Kidney epithelial cell (primary cell): Measurements from ENCODE around the gene ZP2. TPM values are rescaled to one million over a fixed set of nuclear protein-coding genes. Genes with fewer than 3 reads are reported as not detected.
"Not testable (repeated sequence)": the region's sequence is repeated elsewhere in the genome, so short reads cannot be mapped to it uniquely, and the experiment has no call there.

Experiments
- DNase-seq: peaks from one replicate; pipeline ENCODE4 v3.0.0-alpha.2; 2010; ENCODE audit warnings: low read depth
- H3K27me3 ChIP-seq: 2 replicates; pipeline ENCODE4 v1.6.0; 2011; ENCODE audit warnings: low read length; ENCODE audit not compliant: control insufficient read depth, insufficient read depth
- H3K36me3 ChIP-seq: 2 replicates; pipeline ENCODE4 v1.5.1; 2011; ENCODE audit warnings: low read length; ENCODE audit not compliant: control insufficient read depth, insufficient read depth
- H3K4me3 ChIP-seq: 2 replicates; pipeline ENCODE4 v1.5.1; 2011; ENCODE audit warnings: low read depth, mild to moderate bottlenecking, control low read depth, low read length
- total RNA-seq: library from RNA; depleted of rRNA; stranded (reverse); fragments of >200 nt; gene quantifications from 2 replicates; pipeline ENCODE4 v1.2.3, GENCODE V29; 2015
- TF ChIP-seq, protein P1 (sequence below): IDR thresholded peaks from 2 replicates; pipeline ENCODE4 v1.5.1; 2011; ENCODE audit warnings: mild to moderate bottlenecking, moderate library complexity, low read length, control low read depth, inconsistent platforms; ENCODE audit not compliant: insufficient read depth, poor library complexity, severe bottlenecking

The ZP2 gene
- total RNA-seq, 1 donor from 2014 or later = not detected

DNA sequence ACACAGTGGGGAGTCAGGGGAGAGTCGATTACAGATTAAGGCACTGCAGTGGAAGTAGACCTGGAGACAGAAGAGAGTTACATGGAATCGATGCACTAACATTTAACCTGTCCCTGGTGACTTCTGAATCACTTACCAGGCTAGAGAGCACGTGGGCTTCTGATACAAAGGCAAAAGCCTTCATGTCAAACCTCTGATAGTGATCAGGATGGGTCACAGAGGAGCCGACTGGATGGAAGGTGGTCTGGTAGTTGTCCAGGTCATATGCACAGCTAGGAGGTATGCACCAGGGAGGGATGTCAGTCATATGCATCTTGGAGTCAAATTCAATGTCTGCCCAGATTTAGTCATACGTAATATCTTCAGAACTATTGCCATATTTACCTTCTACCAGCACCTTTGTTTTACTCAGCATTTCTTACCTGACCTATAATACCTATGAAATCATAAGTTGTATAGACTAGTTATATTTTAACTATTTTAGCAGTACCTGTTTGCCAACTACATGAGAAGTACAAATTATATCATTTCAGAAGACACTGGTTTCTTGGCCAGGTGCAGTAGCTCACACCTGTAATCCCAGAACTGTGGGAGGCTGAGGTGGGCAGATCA lies 11.7 kb downstream of the ZP2 start:
- no peak overlapping the region for H3K4me3 ChIP-seq
- TF ChIP-seq, protein P1, sequence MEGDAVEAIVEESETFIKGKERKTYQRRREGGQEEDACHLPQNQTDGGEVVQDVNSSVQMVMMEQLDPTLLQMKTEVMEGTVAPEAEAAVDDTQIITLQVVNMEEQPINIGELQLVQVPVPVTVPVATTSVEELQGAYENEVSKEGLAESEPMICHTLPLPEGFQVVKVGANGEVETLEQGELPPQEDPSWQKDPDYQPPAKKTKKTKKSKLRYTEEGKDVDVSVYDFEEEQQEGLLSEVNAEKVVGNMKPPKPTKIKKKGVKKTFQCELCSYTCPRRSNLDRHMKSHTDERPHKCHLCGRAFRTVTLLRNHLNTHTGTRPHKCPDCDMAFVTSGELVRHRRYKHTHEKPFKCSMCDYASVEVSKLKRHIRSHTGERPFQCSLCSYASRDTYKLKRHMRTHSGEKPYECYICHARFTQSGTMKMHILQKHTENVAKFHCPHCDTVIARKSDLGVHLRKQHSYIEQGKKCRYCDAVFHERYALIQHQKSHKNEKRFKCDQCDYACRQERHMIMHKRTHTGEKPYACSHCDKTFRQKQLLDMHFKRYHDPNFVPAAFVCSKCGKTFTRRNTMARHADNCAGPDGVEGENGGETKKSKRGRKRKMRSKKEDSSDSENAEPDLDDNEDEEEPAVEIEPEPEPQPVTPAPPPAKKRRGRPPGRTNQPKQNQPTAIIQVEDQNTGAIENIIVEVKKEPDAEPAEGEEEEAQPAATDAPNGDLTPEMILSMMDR = no peak
- H3K27me3 ChIP-seq = no peaks in the 10 kb centered on the region
- no peak for DNase-seq
- no peaks in the 10 kb centered on the region for H3K36me3 ChIP-seq

DNA sequence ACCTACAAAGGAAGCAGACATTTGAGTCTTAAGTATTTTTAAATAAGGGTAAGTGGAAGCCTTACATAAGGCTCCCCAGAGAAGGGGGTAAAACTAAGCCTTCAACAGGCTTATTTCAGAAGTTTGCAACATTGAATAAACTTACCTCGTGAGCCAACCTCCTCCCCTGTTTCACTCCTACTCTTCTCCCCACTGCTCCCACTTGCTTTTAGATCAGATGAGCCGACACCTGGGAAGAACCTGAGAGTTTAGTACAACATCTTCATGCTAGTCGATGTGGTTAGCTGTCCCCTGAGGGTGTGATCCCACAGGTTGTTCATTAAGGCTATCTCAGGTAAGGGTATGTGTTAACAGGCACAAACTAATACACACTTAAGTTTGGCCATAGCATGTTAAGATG lies 13.8 kb downstream of the ZP2 start:
- TF ChIP-seq, protein P1 = no peak
- H3K4me3 ChIP-seq = no peak overlapping the region
- DNase-seq = no peak
- no peaks in the 10 kb centered on the region for H3K36me3 ChIP-seq
- no peaks in the 10 kb centered on the region for H3K27me3 ChIP-seq

DNA sequence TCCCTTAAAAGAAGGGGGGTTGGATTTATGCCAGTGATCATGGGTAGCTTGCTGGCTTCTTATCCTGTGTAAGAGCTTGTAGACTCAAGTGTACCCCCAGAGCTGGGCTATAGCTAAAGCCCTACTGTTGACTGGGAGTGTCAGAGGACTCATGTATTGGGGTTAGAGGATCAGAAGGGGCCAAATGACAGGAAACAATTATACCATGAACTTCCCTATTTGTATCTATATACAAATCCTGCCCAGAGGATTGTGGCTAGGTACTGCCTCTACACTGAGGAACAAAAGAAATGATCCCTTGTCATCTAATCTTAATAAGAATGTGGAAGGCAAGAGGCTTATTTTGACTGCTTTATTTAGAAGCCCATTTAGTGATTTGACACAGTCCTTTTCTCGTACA lies 14.3 kb downstream of the ZP2 start:
- Histone ChIP-seq H3K4me3 (no peak overlapping the region), H3K27me3 (no peaks in the 10 kb centered on the region), H3K36me3 (no peaks in the 10 kb centered on the region)
- TF ChIP-seq, protein P1 = no peak
- no peak for DNase-seq

DNA sequence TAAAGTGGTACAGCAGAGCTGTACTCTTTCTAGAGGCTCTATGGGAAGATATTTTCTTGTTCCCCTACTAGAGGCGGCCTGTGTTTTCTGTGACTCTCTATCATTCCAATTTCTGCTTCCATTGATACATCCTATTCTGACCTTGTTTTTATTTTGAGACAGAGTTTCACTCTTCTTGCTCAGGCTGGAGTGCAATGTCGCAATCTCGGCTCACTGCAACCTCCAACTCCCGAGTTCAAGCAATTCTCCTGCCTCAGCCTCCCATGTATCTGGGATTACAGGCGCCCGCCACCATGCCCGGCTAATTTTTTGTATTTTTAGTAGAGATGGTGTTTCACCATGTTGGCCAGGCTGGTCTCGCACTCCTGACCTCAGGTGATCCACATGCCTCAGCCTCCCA lies 16.0 kb downstream of the ZP2 start:
- DNase-seq, H3K27me3 ChIP-seq: not testable (repeated sequence)

DNA sequence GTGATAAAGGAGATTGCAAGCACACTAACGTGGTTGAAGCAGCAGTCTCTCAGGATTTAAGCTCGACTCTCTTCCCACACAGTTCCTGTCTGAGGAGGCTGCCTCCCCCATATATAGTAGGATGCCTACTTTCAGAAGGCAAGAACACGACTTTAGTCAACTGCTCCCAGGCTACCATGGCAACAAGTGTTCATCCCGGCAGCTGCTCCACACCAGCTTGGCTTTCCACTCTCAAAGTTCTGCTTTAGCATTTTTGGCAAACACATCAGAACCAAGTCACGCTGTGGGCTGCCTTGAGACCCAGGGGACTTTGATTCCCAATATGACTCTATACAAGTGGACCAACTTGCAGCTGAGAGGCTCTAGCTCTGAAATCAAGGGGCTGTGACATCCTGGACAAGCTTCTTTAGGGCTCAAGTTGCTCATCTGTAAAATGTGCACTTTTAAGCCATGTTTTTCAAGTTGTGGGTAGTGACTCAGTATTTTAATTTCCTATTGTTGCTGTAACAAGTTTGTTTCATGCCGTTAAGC lies 16.5 kb downstream of the ZP2 start:
- no peak overlapping the region for H3K4me3 ChIP-seq
- H3K36me3 ChIP-seq = no peaks in the 10 kb centered on the region
- no peaks in the 10 kb centered on the region for H3K27me3 ChIP-seq
- TF ChIP-seq, protein P1 = no peak
- peak; percentile 14 for DNase-seq

More for the DNA sequence above, 16.0 kb downstream of the ZP2 start:
- not testable (repeated sequence) for H3K4me3 ChIP-seq, H3K36me3 ChIP-seq

DNA sequence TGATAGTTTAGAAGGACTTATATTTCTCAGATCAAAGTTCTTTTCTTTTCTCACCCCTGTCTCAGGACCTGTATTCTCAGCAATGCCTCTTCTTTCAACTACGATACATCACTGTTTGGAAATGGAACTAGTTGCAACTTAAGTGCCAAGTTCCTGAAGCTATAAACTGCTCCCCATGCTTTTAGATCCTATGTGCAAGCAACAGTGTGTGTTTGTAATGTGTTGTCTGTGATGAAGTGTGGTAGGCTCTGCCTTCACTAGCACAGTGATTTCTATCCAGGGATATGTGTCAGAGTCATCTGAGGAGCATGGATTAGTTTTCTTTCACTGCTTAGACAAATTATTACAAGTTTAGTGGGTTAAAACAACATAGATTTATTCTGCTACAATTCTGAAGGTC lies 18.4 kb downstream of the ZP2 start:
- Histone ChIP-seq H3K36me3 (no peaks in the 10 kb centered on the region), H3K27me3 (no peaks in the 10 kb centered on the region), H3K4me3 (no peak overlapping the region)
- no peak for DNase-seq
- TF ChIP-seq, protein P1 = no peak
